ENCODE measurements around the gene PLS1.
"Not testable (repeated sequence)": the region's sequence is repeated elsewhere in the genome, so short reads cannot be mapped to it uniquely, and the experiment has no call there.

PLS1 gene

GRCh38 chr3:142680710-142681109 is 84.5 kb downstream of the PLS1 start:
- H3K4me3 ChIP-seq (ENCODE audit: low read depth, low read length): no peak overlapping the region

- no peak overlapping the region for H3K4me3 ChIP-seq (ENCODE audit: low read depth, low read length)
Observed at GRCh38 chr3:142690613-142691012, 94.4 kb downstream of the PLS1 start.

- H3K4me3 ChIP-seq (ENCODE audit: low read depth, low read length): no peak overlapping the region
Observed at GRCh38 chr3:142691527-142691926, 95.3 kb downstream of the PLS1 start.

- no peak overlapping the region for H3K4me3 ChIP-seq (ENCODE audit: low read depth, low read length)
Observed at GRCh38 chr3:142693136-142693853, 97.1 kb downstream of the PLS1 start.

- no peak overlapping the region for H3K4me3 ChIP-seq (ENCODE audit: low read depth, low read length)
Observed at GRCh38 chr3:142694225-142694624, 98.0 kb downstream of the PLS1 start.

- no peak overlapping the region for H3K4me3 ChIP-seq (ENCODE audit: low read depth, low read length)
Observed at GRCh38 chr3:142705198-142705597, 109.0 kb downstream of the PLS1 start.

GRCh38 chr3:142706321-142707127 is 110.3 kb downstream of the PLS1 start:
- H3K4me3 ChIP-seq (ENCODE audit: low read depth, low read length): no peak overlapping the region

- no peak overlapping the region for H3K4me3 ChIP-seq (ENCODE audit: low read depth, low read length)
Observed at GRCh38 chr3:142709207-142709606, 113.0 kb downstream of the PLS1 start.

- not testable (repeated sequence) for H3K4me3 ChIP-seq (ENCODE audit: low read depth, low read length)
Observed at GRCh38 chr3:142714882-142715281, 118.7 kb downstream of the PLS1 start.

- H3K4me3 ChIP-seq (ENCODE audit: low read depth, low read length): no peak overlapping the region
Observed at GRCh38 chr3:142716102-142716501, 119.9 kb downstream of the PLS1 start.

- peak overlapping the region; percentile 98 for H3K4me3 ChIP-seq (ENCODE audit: low read depth, low read length)
Observed at GRCh38 chr3:142723665-142723967, 127.4 kb downstream of the PLS1 start.

- peak within 1 kb of the TSS; percentile 98 for H3K4me3 ChIP-seq (ENCODE audit: low read depth, low read length)
Observed at GRCh38 chr3:142723968-142724681, 127.9 kb downstream of the PLS1 start, which contains the start of gene TRPC1. TSS of gene TRPC1 (plus strand) at chr3:142724034. CDS start at chr3:142724560, 526 bp downstream.

- H3K4me3 ChIP-seq (ENCODE audit: low read depth, low read length): peak overlapping the region; percentile 98
Observed at GRCh38 chr3:142724682-142725356, 128.6 kb downstream of the PLS1 start.

- peak overlapping the region; percentile 98 for H3K4me3 ChIP-seq (ENCODE audit: low read depth, low read length)
Observed at GRCh38 chr3:142725357-142725739, 129.2 kb downstream of the PLS1 start.

GRCh38 chr3:142726017-142726416 is 129.8 kb downstream of the PLS1 start:
- no peak overlapping the region for H3K4me3 ChIP-seq (ENCODE audit: low read depth, low read length)

- no peak overlapping the region for H3K4me3 ChIP-seq (ENCODE audit: low read depth, low read length)
Observed at GRCh38 chr3:142732066-142732465, 135.9 kb downstream of the PLS1 start.

GRCh38 chr3:142734834-142735233 is 138.6 kb downstream of the PLS1 start:
- H3K4me3 ChIP-seq (ENCODE audit: low read depth, low read length): no peak overlapping the region

- no peak overlapping the region for H3K4me3 ChIP-seq (ENCODE audit: low read depth, low read length)
Observed at GRCh38 chr3:142735462-142735861, 139.3 kb downstream of the PLS1 start.

GRCh38 chr3:142738396-142738795 is 142.2 kb downstream of the PLS1 start:
- H3K4me3 ChIP-seq (ENCODE audit: low read depth, low read length): no peak overlapping the region

GRCh38 chr3:142746646-142747045 is 150.5 kb downstream of the PLS1 start:
- H3K4me3 ChIP-seq (ENCODE audit: low read depth, low read length): no peak overlapping the region

GRCh38 chr3:142750531-142750930 is 154.3 kb downstream of the PLS1 start:
- not testable (repeated sequence) for H3K4me3 ChIP-seq (ENCODE audit: low read depth, low read length)

All from iPS-11a (cell line).